ENCODE data around the gene PKP3.

The PKP3 gene

GRCh38 chr11:441043-441417, 47.0 kb downstream of the PKP3 start:
- TF ChIP-seq CTCF (IDR thresholded peaks at IDR 0.05) = no peak
- H3K27ac ChIP-seq = no peak overlapping the region
- no peak overlapping the region for H3K4me3 ChIP-seq
- DNase-seq (ENCODE audit: low spot score) = no peak

GRCh38 chr11:441418-442274, 47.6 kb downstream of the PKP3 start, which contains the start of gene ANO9:
TSS of gene ANO9 (minus strand) at chr11:442011. CDS start at chr11:441926, 85 bp downstream.
- no peak for DNase-seq (ENCODE audit: low spot score)
- H3K4me3 ChIP-seq = no peak within 1 kb of the TSS
- TF ChIP-seq CTCF (IDR thresholded peaks at IDR 0.05) = no peak
- H3K27ac ChIP-seq = no peak within 1 kb of the TSS

- Histone ChIP-seq H3K27ac (no peak overlapping the region), H3K4me3 (no peak overlapping the region)
- no peak for DNase-seq (ENCODE audit: low spot score)
- no peak for TF ChIP-seq CTCF (IDR thresholded peaks at IDR 0.05)
These were observed 48.6 kb downstream of the PKP3 start for GRCh38 chr11:442611-443081.

GRCh38 chr11:443542-444199, 49.7 kb downstream of the PKP3 start:
- no peak overlapping the region for H3K27ac ChIP-seq

GRCh38 chr11:444396-445144, 50.6 kb downstream of the PKP3 start:
- TF ChIP-seq CTCF (IDR thresholded peaks at IDR 0.05) = no peak
- Histone ChIP-seq H3K4me3 (no peak overlapping the region), H3K27ac (no peak overlapping the region)
- no peak for DNase-seq (ENCODE audit: low spot score)

More at GRCh38 chr11:443542-444199, 49.7 kb downstream of the PKP3 start:
- no peak for DNase-seq (ENCODE audit: low spot score)
- H3K4me3 ChIP-seq = no peak overlapping the region
- no peak for TF ChIP-seq CTCF (IDR thresholded peaks at IDR 0.05)

GRCh38 chr11:445765-446588, 52.0 kb downstream of the PKP3 start:
- DNase-seq (ENCODE audit: low spot score) = no peak
- no peak overlapping the region for H3K4me3 ChIP-seq
- no peak overlapping the region for H3K27ac ChIP-seq
- TF ChIP-seq CTCF (IDR thresholded peaks at IDR 0.05) = no peak
